ENCODE results near the gene RCSD1.

DNA sequence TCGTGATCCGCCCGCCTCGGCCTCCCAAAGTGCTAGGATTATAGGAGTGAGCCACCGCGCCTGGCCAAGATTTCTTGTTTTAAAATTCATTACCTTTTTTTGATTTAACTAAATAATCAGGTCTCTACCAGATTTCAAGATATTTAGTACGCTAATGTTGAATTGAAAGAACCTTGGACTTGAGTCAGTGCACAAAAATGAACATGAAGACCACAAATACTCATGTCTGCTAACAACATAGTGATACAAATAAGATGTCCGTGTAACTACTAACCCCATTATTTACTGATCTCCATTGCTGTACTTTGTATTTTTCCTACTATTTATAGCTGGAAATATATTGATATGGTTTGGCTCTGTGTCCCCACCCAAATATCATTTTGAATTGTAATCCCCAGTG lies 108.1 kb downstream of the RCSD1 start:
- TF ChIP-seq CTCF (IDR thresholded peaks at IDR 0.05 in 2 of 3, conservative IDR thresholded peaks at IDR 0.05 in 1 of 3; ENCODE audit: control insufficient read depth in 2 of 3, extremely low read depth in 1 of 3, insufficient read depth in 1 of 3, low read depth in 3 of 3, low read length in 3 of 3) (no peak), ZNF687 (IDR thresholded peaks at IDR 0.05) (no peak), REST (IDR thresholded peaks at IDR 0.05; ENCODE audit: low read depth, low read length) (no peak), PML (IDR thresholded peaks at IDR 0.05; ENCODE audit: low read length) (no peak), SUPT20H (IDR thresholded peaks at IDR 0.05; ENCODE audit: borderline replicate concordance, control insufficient read depth, low read depth, low read length) (no peak), E2F4 (IDR thresholded peaks at IDR 0.05; ENCODE audit: low read depth, low read length) (no peak), RCOR1 (conservative IDR thresholded peaks at IDR 0.05; ENCODE audit: low read depth, low read length) (no peak), RFX5 (IDR thresholded peaks at IDR 0.05; ENCODE audit: low read depth, low read length) (no peak), KAT2A (conservative IDR thresholded peaks at IDR 0.05; ENCODE audit: control insufficient read depth, low read depth, low read length) (no peak), IRF3 (IDR thresholded peaks at IDR 0.05) (no peak), TBL1XR1 (IDR thresholded peaks at IDR 0.05; ENCODE audit: low read depth, low read length) (no peak), USF2 (IDR thresholded peaks at IDR 0.05; ENCODE audit: borderline replicate concordance, low read depth, low read length) (no peak), EP300 (IDR thresholded peaks at IDR 0.05; ENCODE audit: borderline replicate concordance in 1 of 2, control insufficient read depth in 1 of 2, low read depth in 2 of 2, low read length in 2 of 2) (no peak)

Data from GM12878 (cell line).